Mesendoderm (in vitro differentiated cells): ENCODE results near the gene RALGPS1.

Experiments
- DNase-seq: peaks from one replicate; pipeline ENCODE4 v3.0.0; 2013
- H2AK5ac ChIP-seq: 2 replicates; pipeline ENCODE4 v1.6.1; 2013; ENCODE audit warnings: low read length, inconsistent platforms
- H2BK120ac ChIP-seq: 2 replicates; pipeline ENCODE4 v1.6.1; 2013; ENCODE audit warnings: low read depth, mild to moderate bottlenecking, low read length, moderate library complexity, mixed read lengths
- H2BK15ac ChIP-seq: replicated peaks from 2 replicates; pipeline ENCODE4 v1.6.1; 2013; ENCODE audit warnings: low read depth, mild to moderate bottlenecking, moderate library complexity
- H2BK5ac ChIP-seq: 2 replicates; pipeline ENCODE4 v1.6.1; 2013; ENCODE audit warnings: low read length, inconsistent platforms
- H3K18ac ChIP-seq: 2 replicates; pipeline ENCODE4 v1.6.1; 2013; ENCODE audit warnings: mild to moderate bottlenecking, low read length, mixed read lengths
- H3K23ac ChIP-seq: one replicate; pipeline ENCODE4 v1.6.1; 2013; ENCODE audit warnings: low read length
- H3K27ac ChIP-seq: 2 replicates; pipeline ENCODE4 v1.5.1; 2013; ENCODE audit warnings: low read depth, mild to moderate bottlenecking, inconsistent platforms, low read length, moderate library complexity
- H3K27me3 ChIP-seq: 2 replicates; pipeline ENCODE4 v1.6.1; 2013; ENCODE audit warnings: low read length, control low read depth, mild to moderate bottlenecking, inconsistent platforms; ENCODE audit not compliant: insufficient read depth, poor library complexity
- H3K36me3 ChIP-seq: 2 replicates; pipeline ENCODE4 v1.6.1; 2013; ENCODE audit warnings: low read length, inconsistent platforms; ENCODE audit not compliant: control insufficient read depth, insufficient read depth
- H3K4ac ChIP-seq: one replicate; pipeline ENCODE4 v1.6.1; 2013; ENCODE audit warnings: low read depth, mild to moderate bottlenecking, low read length, moderate library complexity
- H3K4me1 ChIP-seq: 2 replicates; pipeline ENCODE4 v1.6.1; 2013; ENCODE audit warnings: low read depth, low read length, inconsistent platforms; ENCODE audit not compliant: control insufficient read depth
- H3K4me2 ChIP-seq: 2 replicates; pipeline ENCODE4 v1.6.1; 2013; ENCODE audit warnings: low read length
- H3K4me3 ChIP-seq: 2 replicates; pipeline ENCODE4 v1.5.1; 2013; ENCODE audit warnings: mild to moderate bottlenecking, low read length
- H3K56ac ChIP-seq: one replicate; pipeline ENCODE4 v1.6.1; 2013; ENCODE audit warnings: low read length
- H3K79me1 ChIP-seq: 2 replicates; pipeline ENCODE4 v1.6.1; 2013; ENCODE audit warnings: low read length, inconsistent platforms
- H3K79me2 ChIP-seq: 2 replicates; pipeline ENCODE4 v1.6.1; 2013; ENCODE audit warnings: mild to moderate bottlenecking, low read length; ENCODE audit not compliant: control insufficient read depth, insufficient read depth
- H3K9ac ChIP-seq: 2 replicates; pipeline ENCODE4 v1.6.1; 2013; ENCODE audit warnings: low read length, inconsistent platforms
- H4K5ac ChIP-seq: one replicate; pipeline ENCODE4 v1.6.1; 2013; ENCODE audit warnings: low read length
- H4K8ac ChIP-seq: one replicate; pipeline ENCODE4 v1.6.1; 2013; ENCODE audit warnings: low read depth, mild to moderate bottlenecking, control low read depth, low read length, moderate library complexity
- WGBS: extraction: QIAGEN DNeasy Blood & Tissue Kit; methylation state at CpG from one replicate; pipeline ENCODE4 v1.1.7; 2013; ENCODE audit warnings: low lambda C conversion rate, missing lambda C conversion rate; ENCODE audit not compliant: insufficient coverage; ENCODE audit errors: extremely low coverage; 5-methylcytosine and 5-hydroxymethylcytosine counted together

RALGPS1 gene

GRCh38 chr9:127087411-127087810, 172.8 kb downstream of the RALGPS1 start:
- H3K4me3 ChIP-seq = no peak overlapping the region
- WGBS = no CpG with 5 or more reads among the region's 6 CpGs
- H2BK5ac ChIP-seq = no peak overlapping the region
- H3K27ac ChIP-seq = no peak overlapping the region
- H2BK120ac ChIP-seq = no peak overlapping the region
- no peak overlapping the region for H3K9ac ChIP-seq
- no peak overlapping the region for H3K4ac ChIP-seq
- no peak overlapping the region for H3K23ac ChIP-seq
- H3K79me2 ChIP-seq = no peaks in the 10 kb centered on the region
- no peak for DNase-seq
- no peak overlapping the region for H4K8ac ChIP-seq
- no peak overlapping the region for H2BK15ac ChIP-seq
- no peaks in the 10 kb centered on the region for H3K79me1 ChIP-seq
- no peak overlapping the region for H2AK5ac ChIP-seq
- no peak overlapping the region for H3K18ac ChIP-seq
- H3K36me3 ChIP-seq = no peaks in the 10 kb centered on the region
- H3K4me2 ChIP-seq = no peak overlapping the region
- no peak overlapping the region for H3K56ac ChIP-seq
- no peaks in the 10 kb centered on the region for H3K4me1 ChIP-seq
- H4K5ac ChIP-seq = no peak overlapping the region
- H3K27me3 ChIP-seq = no peaks in the 10 kb centered on the region

- no CpG with 5 or more reads among the region's 8 CpGs for WGBS
- Histone ChIP-seq H3K79me2 (no peaks in the 10 kb centered on the region), H3K27me3 (no peaks in the 10 kb centered on the region), H3K79me1 (no peaks in the 10 kb centered on the region), H3K4ac (no peak overlapping the region), H3K4me3 (no peak overlapping the region), H3K18ac (no peak overlapping the region), H3K4me2 (no peak overlapping the region), H3K23ac (no peak overlapping the region), H2BK15ac (no peak overlapping the region), H2BK120ac (no peak overlapping the region), H3K36me3 (no peaks in the 10 kb centered on the region), H4K5ac (no peak overlapping the region), H3K56ac (no peak overlapping the region), H3K4me1 (no peaks in the 10 kb centered on the region), H4K8ac (no peak overlapping the region), H3K27ac (no peak overlapping the region), H3K9ac (no peak overlapping the region), H2BK5ac (no peak overlapping the region), H2AK5ac (no peak overlapping the region)
- DNase-seq = no peak
Measured at GRCh38 chr9:127087836-127088235, 173.3 kb downstream of the RALGPS1 start.

- H3K36me3 ChIP-seq = no peaks in the 10 kb centered on the region
Measured at GRCh38 chr9:127088724-127089615, 174.4 kb downstream of the RALGPS1 start.

GRCh38 chr9:127089631-127090081, 175.1 kb downstream of the RALGPS1 start:
- Histone ChIP-seq H3K23ac (no peak overlapping the region), H2BK120ac (no peak overlapping the region), H2AK5ac (no peak overlapping the region), H3K4me2 (no peak overlapping the region), H3K79me2 (no peaks in the 10 kb centered on the region), H3K36me3 (no peaks in the 10 kb centered on the region), H2BK15ac (no peak overlapping the region), H4K8ac (no peak overlapping the region), H3K4ac (no peak overlapping the region), H3K4me1 (no peaks in the 10 kb centered on the region), H4K5ac (no peak overlapping the region), H3K4me3 (no peak overlapping the region), H3K56ac (no peak overlapping the region), H2BK5ac (no peak overlapping the region), H3K79me1 (no peaks in the 10 kb centered on the region), H3K27ac (no peak overlapping the region), H3K9ac (no peak overlapping the region), H3K27me3 (no peaks in the 10 kb centered on the region), H3K18ac (no peak overlapping the region)
- no peak for DNase-seq
- WGBS = no CpG with 5 or more reads among the region's 6 CpGs

More at GRCh38 chr9:127088724-127089615, 174.4 kb downstream of the RALGPS1 start:
- WGBS = no CpG with 5 or more reads among the region's 27 CpGs
- Histone ChIP-seq H3K79me1 (no peaks in the 10 kb centered on the region), H3K4me2 (no peak overlapping the region), H3K4me3 (no peak overlapping the region), H2AK5ac (no peak overlapping the region), H3K18ac (no peak overlapping the region), H2BK120ac (no peak overlapping the region), H3K56ac (no peak overlapping the region), H4K5ac (no peak overlapping the region), H3K9ac (no peak overlapping the region), H3K4me1 (no peaks in the 10 kb centered on the region), H3K4ac (no peak overlapping the region), H2BK5ac (no peak overlapping the region), H2BK15ac (no peak overlapping the region), H3K79me2 (no peaks in the 10 kb centered on the region), H3K23ac (no peak overlapping the region), H3K27ac (no peak overlapping the region), H3K27me3 (no peaks in the 10 kb centered on the region), H4K8ac (no peak overlapping the region)
- no peak for DNase-seq

GRCh38 chr9:127090341-127090985, 175.9 kb downstream of the RALGPS1 start:
- Histone ChIP-seq H3K4ac (no peak overlapping the region), H3K4me3 (no peak overlapping the region), H3K27me3 (no peaks in the 10 kb centered on the region), H3K79me2 (no peaks in the 10 kb centered on the region), H3K36me3 (no peaks in the 10 kb centered on the region), H4K5ac (no peak overlapping the region), H3K4me2 (no peak overlapping the region), H3K27ac (no peak overlapping the region), H3K18ac (no peak overlapping the region), H2BK15ac (no peak overlapping the region), H3K23ac (no peak overlapping the region), H2BK120ac (no peak overlapping the region), H3K79me1 (no peaks in the 10 kb centered on the region), H3K4me1 (no peaks in the 10 kb centered on the region), H2AK5ac (no peak overlapping the region), H2BK5ac (no peak overlapping the region), H3K9ac (no peak overlapping the region), H3K56ac (no peak overlapping the region), H4K8ac (no peak overlapping the region)
- WGBS = no CpG with 5 or more reads among the region's 6 CpGs
- no peak for DNase-seq
